GM12874 (cell line): Measurements from ENCODE around the gene ELFN2.

Experiments used
- TF ChIP-seq, protein P1 (sequence below): IDR thresholded peaks from 2 replicates; pipeline ENCODE4 v1.5.1; 2011; ENCODE audit warnings: low read depth, mild to moderate bottlenecking, control low read depth, low read length, moderate library complexity; ENCODE audit not compliant: insufficient read depth

ELFN2 gene

DNA sequence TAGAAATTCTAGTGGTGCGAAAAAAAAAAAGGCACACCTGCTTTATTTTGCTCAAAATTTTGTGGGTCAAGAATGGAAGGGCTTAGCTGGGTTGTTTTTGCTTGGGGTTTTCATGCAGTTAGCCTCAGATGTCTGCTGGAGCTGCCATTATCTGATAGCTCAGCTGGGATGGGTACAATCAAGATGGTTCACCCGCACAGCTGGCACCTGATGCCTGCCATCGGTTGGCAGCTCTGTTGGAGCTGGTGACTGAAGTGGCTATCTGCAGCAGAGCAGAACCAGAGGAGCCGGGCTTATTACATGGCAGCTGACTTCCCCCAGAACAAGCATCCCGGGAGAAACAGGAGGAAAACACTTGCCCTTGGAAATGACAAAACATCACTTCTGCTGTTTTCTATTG, 12.1 kb upstream of the ELFN2 start:
- TF ChIP-seq, protein P1, sequence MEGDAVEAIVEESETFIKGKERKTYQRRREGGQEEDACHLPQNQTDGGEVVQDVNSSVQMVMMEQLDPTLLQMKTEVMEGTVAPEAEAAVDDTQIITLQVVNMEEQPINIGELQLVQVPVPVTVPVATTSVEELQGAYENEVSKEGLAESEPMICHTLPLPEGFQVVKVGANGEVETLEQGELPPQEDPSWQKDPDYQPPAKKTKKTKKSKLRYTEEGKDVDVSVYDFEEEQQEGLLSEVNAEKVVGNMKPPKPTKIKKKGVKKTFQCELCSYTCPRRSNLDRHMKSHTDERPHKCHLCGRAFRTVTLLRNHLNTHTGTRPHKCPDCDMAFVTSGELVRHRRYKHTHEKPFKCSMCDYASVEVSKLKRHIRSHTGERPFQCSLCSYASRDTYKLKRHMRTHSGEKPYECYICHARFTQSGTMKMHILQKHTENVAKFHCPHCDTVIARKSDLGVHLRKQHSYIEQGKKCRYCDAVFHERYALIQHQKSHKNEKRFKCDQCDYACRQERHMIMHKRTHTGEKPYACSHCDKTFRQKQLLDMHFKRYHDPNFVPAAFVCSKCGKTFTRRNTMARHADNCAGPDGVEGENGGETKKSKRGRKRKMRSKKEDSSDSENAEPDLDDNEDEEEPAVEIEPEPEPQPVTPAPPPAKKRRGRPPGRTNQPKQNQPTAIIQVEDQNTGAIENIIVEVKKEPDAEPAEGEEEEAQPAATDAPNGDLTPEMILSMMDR = no peak

DNA sequence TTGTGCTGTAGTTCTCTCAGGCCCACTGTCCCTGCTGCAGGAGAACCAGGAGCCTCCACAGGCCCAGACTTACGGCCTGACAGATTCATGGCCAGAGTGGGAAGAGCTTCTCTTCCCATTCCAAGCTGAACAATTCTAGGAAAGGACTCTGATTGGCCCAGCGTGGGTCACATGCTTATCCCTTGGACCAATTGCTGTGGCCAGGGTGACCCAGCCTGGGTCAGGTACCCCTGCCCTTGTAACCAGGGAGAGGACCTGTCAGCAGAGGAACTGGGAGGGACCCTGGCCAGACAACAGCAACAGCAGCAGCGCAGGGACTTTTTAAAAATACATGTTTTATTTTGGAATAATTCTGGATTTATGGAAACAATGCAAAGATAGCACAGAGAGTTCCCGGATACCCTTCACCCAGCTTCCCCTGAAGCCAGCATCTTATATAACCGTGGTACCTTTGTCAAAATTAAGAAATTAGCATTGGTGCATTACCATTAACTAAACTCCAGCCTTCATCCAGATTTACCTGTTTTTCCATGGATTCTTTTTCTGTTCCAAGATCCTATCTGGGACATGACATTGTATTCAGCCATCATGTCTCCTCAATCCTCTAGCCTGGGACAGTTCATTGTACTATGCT, 8.8 kb upstream of the ELFN2 start:
- TF ChIP-seq, protein P1 = no peak

DNA sequence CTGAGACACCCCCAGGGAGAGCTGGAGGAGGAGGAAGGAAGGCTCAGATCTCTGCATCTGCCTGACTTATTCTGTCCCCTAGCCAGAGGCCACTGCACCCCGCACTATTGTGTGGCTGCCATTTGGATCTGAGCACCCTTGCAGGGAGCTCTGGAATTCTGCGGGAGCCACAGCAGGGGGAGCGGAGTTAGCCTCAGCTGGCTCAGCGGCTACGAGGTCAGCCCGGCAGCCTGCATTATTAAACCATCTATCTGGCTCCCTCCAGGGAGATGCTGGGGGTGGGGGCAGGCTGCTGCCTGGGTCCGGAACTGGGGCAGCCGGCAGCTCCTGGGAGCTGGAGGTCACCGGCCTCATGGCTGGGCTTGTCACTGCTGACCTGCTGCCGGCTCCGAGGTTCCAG, 6.5 kb upstream of the ELFN2 start:
- TF ChIP-seq, protein P1 = no peak

DNA sequence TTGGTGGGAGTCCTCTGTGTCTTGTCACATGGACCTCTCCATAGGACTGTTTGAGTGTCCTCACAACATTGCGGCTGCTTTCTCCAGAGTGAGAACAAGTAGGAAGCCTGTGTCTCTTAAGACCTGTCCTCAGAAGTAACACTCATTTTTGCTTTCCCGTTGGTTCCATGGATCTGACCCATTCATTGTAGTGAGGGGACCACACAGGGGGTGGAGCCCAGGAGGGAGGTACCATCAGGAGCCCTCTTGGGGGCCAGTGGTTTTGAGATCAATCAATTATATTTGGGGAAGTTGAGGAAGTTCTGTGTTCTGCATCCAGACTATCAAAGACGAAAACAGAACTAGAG, 5.4 kb upstream of the ELFN2 start:
- TF ChIP-seq, protein P1 = no peak

DNA sequence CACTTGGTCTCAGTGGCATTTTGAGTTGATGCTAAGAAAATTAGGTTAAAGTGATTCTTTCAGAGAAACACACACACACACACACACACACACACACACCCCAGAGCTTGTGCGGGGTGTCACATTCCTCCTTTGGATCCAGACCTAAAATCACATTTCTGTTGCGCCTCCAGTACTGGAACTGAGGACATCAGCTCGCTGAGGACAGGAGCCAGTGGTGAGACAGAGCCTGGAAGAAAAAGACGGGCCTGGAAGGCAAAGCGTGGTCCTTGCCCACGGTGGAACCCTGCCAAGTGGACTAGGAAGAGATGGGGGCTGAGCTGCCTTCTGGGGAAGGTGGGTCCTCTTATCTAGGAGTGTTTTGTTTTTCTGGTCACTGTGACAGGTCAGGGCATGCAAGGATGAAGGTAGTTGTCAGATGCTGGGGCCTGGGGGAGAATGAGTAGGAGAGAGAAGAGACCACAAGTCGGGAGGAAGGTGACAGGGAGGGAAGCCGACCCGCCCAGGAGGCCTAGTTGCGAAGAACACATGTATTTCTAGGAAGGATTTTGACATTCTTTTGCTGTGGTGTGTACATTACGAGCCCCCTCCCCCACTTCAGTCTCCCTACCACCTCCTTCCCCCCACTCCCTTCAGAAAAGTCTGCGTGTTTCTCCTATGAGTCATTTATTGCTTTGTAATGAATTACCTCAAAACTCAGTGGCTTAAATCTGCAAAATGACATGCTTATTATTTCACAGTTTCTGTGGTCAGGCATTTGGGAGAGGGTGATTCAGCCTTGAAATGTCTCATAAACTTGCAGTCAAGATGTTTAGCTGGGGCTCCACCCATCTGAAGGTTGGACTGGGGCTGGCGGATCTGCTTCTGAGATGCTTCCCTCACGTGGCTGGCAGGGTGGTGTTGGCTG, 4.8 kb upstream of the ELFN2 start:
- TF ChIP-seq, protein P1 = no peak

DNA sequence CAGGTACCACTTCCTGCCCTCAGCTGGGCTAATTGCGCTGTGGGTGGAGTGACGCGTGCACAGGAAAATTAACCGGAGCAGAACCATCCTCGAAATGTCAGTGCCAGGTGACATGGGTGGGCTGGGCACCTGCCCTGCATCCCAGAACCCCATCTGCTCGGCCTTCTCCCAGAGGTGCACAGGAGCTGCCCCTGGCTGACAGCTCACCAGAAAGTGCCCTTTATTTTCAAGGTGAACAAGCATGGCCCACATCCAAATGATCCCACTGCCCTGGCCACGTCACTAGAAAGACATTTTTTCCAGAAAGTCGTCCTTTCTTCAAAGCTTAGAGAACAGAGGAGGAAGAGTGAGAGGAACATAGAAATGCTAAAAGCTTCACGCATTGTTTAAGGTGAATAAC, 4.1 kb upstream of the ELFN2 start:
- TF ChIP-seq, protein P1 = no peak

DNA sequence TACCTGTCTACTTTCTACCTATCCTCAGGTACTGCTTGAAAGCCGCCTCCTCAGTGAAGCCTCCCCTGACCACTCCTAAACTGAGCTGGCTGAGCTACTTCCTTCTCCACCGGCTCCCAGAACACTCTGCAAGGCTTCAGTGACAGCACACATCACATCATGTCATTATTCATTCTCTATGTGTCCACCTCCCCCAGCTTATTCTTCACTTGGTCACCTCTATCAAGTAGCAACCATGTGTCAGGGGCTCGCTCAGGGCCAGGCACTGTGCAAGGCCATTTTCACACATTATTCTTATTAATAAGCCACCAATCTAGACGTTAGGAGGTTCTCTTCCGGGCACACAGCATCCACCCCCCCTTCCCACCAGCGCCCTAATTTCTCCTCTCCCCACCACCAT, 3.7 kb upstream of the ELFN2 start:
- TF ChIP-seq, protein P1 = no peak
